GM19240 (cell line): Measurements from ENCODE around the gene NFATC1.
A peak's percentile ranks its signal among the peaks of the same experiment; 100 is the strongest.

Source experiments
- DNase-seq: peaks from one replicate; pipeline ENCODE4 v3.0.0; 2011; ENCODE audit warnings: low spot score; ENCODE audit not compliant: insufficient read length

Gene NFATC1

DNA sequence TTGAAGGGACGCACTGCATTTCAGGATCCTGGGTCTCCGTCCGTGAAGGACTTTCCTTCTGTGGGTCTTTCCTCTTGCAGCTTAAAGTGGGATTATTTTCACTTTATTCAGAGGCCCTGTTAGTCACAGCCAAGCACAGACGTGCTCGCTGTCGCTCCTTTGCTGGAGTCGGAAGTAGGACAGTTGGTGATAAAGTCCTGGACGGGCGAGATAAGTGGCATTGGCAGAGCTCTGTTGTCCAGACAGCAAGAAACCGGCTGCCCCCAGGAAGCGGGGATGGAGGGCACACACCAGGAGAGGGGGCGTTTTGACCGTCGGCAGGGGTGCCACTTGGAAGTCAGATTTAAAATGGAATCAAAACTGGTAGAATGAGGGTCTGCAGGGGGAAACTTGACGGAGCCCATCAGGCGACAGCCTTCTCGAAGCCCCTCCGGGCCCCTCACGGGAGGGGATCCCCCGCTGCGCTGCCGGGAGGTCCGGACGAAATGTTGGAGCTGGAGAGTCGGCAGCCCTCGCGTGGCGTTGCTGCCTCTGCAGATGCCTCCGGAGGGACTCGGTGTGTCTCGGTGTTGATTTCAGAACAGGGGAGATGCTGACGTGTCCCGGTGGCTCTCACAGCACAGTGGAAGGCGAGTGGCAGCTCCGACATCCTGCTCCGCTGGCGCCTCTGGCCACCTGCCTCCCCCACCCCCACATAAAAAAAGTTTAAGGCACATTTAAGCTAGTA lies 124.2 kb downstream of the NFATC1 start:
- DNase-seq: no peak

DNA sequence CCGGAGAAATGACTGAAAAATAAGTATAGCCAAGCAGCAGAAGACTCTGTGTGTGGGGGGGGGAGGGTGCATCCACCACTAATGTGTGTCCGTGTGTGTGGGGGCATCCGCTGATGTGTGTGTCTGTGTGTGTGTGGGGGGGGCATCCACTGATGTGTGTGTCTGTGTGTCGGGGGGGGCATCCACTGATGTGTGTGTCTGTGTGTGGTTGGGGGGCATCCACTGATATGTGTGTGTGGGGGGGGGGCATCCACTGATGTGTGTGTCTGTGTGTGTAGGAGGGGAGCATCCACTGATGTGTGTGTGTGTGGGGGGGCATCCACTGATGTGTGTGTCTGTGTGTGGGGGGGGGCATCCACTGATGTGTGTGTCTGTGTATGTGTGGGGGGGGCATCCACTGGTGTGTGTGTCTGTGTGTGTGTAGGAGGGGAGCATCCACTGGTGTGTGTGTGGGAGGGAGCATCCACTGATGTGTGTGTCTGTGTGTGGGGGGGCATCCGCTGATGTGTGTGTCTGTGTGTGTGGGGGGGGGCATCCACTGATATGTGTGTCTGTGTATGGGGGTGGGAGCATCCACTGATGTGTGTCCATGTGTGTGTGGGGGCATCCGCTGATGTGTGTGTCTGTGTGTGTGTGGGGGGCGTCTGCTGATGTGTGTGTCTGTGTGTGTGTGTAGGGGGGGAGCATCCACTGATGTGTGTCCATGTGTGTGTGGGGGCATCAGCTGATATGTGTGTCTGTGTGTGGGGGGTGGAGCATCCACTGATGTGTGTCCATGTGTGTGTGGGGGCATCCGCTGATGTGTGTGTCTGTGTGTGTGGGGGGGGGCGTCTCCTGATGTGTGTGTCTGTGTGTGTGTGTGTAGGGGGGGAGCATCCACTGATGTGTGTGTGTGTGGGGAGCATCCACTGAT lies 125.0 kb downstream of the NFATC1 start:
- no peak for DNase-seq

DNA sequence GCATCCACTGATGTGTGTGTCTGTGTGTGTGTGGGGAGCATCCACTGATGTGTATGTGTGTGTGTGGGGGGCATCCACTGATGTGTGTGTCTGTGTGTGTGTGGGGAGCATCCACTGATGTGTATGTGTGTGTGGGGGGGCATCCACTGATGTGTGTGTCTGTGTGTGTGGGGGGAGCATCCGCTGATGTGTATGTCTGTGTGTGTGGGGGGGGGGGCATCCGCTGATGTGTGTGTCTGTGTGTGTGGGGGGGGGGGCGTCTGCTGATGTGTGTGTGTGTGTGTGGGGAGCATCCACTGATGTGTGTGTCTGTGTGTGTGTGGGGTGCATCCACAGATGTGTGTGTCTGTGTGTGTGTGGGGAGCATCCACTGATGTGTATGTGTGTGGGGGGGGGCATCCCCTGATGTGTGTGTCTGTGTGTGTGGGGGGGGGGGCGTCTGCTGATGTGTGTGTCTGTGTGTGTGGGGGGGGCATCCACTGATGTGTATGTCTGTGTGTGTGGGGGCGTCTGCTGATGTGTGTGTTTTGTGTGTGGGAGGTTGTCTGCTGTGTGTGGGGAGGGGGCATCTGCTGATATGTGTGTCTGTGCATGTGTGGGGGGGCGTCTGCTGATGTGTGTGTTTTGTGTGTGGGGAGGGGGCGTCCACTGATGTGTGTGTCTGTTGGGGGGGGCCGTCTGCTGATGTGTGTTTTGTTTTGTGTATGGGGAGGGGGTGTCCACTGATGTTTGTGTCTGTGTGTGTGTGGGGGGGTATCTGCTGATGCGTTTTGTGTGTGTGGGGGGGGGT lies 125.9 kb downstream of the NFATC1 start:
- no peak for DNase-seq

DNA sequence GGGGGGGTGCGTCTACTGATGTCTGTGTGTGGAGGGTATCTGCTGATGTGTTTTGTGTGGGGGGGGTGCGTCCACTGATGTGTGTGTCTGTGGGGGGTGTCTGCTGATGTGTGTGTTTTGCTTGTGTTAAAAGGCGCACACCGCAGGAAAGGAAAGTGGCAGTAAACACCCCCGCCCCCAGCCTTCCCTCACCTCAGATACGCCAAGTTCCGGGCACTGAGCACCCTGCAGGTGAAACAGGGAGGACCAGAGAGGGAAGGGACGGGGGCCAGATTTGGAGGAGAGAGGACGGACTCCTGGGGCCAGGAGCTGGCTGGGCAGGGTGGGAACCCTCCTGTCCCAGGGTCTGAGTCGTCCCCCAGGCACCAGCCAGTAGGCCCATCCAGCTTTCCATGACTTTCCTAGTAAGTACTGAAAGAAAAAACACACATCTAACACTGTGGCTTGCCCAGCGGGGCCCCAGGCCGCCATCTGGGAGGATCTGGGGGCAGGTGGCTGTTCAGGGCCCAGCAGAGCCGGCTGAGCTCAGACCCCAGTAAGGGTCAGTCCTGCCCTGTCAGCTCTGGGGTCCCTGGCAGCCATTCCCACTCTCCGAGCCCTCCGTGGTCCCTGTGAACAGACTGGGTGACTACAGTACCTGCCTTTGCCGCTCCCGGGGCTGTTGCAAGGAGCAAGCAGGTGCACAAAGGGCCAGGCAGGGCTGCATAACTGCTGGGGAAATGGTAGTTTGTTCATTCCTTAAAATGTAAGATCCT lies 126.9 kb downstream of the NFATC1 start:
- no peak for DNase-seq

DNA sequence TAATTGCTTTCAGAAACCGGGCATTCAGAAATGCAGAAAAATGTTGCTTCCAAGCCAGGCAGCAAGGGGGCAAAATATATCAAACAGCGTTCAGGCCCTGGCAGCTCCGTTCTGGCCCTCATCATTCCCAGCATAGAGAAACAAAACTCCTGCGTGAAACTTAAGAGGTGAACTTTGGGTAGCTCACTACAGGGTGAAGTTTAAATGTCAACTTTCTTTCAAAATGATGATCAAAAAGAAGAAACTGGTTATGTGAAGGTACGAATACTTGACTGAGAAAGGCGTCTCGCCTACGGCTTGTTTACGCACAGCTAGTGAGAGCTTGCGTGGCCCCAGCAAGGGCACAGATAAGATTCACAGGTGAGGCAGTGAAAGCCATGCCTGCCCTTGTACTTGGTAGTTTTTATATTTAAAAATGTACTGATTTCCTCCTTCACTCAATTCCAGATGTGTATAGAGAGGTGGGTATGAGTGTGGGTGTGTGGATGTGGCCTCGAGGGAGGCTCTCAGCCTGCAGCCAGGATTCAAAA lies 127.5 kb downstream of the NFATC1 start:
- DNase-seq: no peak

DNA sequence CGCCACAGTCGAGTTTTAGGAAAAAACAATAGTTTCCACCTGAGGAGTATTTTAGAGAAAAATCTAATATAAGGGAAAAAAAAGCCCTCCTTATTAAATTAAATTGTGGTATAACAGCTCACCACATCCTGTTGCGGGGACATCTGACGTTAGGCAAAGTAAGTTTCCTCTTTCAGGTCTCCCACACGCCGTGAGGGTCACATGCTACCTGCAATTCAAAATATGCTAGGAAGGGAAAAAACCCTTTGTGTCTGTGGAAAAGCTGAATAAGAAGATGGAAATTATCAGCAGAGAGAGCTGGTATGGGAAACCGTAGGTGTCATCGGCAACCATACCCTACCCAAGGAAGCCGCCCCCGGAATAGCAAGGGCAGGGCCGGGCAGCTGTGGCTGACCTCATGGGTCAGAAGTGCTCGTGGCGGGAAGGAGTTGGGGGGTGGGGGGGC lies 128.0 kb downstream of the NFATC1 start:
- DNase-seq: peak; percentile 52

DNA sequence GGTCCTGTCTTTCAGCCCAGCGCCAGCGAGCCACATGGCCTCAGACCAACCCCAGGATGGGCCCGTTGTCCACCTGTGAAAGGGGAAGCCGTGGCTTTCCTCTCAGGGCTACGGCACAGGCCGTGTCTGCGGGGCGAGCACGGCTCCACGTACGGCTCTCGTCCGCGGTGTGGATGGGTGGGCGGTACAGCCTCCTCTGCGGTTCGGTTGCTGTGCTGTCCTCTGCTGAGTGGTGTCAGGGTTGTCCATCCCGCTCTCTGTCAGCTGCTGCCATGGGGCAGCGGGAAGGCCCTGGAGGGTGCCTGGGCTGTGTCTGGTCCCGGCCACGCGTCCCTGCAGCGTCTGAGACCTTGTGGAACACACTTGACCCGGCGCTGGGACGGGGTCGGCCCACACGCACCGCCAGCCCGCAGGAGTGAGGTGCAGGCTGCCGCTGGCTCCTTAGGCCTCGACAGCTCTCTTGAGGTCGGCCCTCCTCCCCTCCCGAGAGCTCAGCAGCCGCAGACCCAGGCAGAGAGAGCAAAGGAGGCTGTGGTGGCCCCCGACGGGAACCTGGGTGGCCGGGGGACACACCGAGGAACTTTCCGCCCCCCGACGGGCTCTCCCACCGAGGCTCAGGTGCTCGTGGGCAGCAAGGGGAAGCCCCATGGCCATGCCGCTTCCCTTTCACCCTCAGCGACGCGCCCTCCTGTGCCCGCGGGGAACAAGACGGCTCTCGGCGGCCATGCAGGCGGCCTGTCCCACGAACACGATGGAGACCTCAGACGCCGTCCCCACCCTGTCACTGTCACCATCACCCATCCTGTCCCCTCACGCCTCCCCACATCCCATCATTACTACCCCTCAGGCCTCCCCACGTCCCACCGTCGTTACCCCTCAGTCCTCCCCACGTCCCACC lies 128.7 kb downstream of the NFATC1 start:
- DNase-seq: no peak

DNA sequence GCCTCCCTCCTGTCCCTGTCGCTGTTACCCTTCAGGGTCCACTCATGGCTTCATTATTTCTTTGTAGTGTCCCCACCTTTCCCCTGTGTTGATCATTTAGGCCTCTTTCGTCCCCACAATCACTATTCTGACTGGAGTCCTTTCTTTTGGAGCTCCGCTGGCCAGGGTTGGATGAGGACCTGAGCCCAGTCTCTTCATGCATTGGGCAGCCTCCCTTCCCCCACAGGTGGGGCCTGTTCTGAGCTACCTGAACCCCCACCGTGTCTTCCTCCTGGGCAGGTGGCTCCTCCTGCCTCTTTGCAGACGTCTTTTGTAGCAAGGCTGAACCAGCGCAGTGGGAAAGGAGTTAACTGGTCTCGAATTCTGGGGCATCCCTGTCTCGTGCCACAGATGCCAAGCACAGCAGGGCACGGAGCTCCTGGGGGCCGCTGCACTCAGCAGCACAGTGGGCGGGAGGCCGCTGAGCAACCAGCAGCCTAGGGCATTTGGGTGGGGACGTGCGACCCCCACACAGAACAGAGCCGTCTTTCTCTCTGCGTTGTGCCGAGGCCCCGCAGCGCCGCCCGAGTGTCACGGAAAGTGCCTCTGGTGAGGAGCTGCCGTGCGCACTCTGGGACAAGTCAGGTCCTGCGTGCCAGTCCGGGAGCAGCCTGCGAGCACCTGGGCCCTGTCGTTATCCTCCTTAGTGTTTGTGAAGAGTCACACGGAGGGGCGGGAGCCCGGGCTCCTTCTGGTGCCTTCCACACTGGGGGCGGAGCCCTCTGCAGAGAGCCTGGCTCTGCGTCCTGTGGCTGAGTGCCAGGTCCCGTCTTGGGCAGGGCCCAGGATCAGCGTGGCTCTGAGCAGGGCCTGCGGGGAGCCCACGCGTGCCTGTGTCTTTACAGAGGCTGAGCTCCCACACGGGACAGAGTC lies 130.1 kb downstream of the NFATC1 start:
- no peak for DNase-seq

DNA sequence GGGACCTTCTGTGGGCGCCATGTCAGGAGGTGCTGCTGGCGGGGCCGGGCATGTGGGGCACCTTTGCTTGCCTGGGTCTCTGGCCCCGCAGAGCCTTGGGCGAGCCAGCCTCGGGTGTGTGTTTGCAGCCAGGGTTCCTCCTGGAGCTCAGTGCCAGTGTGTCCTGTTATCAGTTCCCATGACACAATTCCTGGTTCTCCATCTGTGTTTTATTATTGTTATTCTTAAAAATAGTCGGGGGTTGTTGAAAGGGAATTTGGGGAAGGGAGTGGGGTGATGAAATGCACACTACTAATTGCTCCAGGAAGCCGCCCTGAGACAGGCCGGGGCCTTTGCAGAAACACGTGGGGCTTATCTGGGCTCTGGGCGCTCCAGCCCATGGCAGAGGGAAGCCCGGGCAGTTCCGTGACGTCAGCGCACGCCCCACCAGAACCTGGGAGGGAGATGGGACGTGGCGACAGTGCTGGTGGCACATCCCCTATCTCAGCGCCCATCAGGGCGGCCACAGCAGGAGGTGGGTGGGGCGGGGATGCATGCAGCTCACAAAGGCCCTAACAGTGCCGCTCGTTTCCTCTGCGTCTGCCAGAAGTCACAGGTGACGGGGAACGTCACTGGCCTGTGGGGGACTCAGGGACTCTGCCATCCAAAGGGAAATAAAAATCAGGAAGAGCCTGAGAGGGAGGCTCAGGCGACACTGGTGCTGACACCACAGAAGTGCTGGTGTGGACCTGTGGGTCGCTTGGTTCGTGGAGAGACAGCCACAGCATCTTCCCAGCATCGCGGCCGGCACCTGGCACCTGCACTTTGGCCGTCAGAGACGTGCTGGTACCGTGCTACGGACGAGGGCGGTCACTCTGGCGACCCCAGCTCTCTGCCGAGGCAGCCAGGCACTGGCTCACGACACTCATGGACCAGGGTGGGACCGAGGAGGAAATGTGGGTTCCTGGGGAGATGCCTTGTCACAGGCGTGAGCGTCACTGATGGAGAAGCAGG lies 131.0 kb downstream of the NFATC1 start:
- DNase-seq: no peak

DNA sequence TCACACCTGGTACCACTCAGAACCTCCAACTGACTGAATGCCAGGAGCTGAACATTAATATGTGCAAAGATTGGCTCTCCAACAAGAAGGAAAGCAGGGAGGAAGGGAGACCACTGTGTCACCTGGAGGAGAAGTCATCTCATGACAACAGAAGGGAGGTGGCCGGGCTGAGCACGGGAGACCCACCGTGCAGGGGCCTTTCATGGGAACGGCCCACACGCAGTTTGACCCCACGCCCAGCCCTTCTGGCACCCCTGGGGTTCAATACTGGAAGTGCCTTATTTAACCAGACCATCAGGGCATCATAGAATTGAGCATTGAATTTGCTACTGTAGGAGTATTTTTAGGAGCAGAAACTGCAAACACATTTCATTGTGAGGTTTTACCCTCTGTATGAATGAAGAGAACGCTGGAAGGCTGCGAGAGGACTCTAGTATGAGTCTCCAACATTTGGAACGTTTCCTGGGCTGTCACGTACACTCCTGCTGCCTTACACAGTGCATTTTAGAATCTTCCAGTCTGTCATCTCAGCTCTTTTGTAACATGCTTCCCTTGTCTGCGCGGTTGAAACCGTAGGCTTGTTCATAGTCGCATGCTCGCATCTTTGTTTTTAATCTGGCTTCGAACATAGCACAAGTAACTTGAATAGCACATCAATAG lies 132.1 kb downstream of the NFATC1 start:
- no peak for DNase-seq

DNA sequence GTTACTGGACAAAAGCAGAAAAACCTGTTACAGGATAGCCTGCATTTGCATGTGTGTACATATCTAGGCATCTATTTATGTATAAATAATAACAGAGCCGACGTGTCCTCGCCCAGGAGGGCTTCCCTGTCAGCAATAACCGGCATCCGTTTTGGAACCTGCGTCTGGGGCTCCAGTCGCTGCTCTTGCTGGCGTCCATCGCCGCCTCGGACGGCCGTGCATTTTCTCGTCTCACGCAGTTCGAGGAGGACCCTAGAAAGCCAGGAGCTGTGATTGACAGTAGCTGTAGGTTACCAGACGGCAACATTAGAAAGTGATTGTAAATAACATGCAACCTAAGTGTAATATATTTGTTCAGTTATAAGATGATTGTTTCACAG lies 132.6 kb downstream of the NFATC1 start:
- DNase-seq: no peak

DNA sequence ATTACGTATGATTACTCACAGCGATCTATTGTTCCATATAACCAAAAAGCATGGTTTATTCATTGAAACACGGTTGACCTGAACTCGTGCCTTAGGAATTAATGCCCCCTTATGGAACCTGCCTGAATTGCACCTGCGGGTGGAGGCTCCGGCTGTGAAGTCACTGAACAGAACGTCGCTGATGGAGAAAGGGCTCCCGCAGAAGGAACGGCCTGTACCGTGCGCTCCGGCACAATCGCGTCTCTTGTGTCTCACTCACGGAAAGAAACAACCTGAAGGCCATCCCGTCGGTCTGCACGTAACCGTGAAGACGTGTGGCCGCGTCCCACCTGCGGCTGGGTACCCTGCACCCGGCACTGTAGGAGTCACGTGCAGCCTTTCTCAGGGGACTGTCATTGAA lies 133.1 kb downstream of the NFATC1 start:
- peak; percentile 76 for DNase-seq

DNA sequence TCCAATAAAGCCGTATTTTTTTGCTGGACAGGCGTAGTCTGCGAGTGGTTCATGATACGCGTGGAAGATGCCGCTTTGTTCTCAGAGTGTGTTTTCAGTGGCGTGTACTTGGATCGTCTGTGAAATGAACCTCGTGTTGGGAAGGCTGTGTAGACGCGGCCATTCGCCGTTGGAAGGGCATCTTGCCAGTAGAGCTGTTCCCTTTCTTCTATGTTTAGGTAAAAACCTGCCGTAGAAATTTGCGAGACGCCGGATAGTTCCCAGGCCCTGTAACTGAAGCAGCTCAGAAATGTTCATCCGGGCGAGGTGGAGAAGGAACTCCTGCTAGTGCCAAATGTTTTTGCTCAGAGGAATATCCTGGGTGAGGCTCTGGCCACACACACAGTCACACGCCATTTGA lies 133.6 kb downstream of the NFATC1 start:
- DNase-seq: no peak

DNA sequence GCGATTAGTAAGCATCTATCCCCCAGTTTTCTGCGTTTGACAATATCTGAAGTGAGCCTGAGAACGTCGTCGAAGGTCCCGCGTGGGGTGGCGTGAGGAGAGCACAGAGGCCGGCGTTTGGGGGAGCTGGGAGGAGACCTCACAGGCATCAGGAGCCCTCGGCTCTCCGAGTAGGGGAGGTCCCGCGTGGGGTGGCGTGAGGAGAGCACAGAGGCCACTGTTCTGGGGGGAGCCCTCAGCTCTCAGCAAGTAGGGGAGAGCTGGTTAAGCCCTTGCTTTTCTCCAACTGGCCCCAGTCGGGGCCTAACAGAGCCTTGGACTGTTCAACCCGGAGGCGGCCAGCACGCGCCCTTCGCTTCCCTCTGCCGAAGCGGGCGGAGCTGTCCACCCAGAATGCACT lies 134.3 kb downstream of the NFATC1 start:
- DNase-seq: no peak

DNA sequence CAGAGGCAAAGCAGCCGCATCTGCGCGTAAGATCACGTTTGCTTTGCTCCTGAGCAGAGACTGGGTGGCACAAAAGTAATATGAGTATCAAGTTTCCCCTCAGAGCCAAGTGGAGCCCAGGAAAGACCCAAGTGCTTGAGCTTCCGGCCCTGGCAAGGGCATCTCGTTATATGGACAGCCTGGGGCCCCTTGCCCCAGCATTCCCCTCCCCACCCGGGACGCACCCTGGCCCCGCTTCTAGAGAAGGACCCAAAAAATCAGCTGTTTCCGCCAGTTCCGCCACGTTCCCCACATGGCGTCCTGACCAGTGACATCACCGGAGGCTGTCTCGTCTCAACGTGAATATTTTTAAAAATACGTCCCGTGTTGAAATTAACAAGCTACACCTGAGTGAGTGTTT lies 135.1 kb downstream of the NFATC1 start:
- no peak for DNase-seq

DNA sequence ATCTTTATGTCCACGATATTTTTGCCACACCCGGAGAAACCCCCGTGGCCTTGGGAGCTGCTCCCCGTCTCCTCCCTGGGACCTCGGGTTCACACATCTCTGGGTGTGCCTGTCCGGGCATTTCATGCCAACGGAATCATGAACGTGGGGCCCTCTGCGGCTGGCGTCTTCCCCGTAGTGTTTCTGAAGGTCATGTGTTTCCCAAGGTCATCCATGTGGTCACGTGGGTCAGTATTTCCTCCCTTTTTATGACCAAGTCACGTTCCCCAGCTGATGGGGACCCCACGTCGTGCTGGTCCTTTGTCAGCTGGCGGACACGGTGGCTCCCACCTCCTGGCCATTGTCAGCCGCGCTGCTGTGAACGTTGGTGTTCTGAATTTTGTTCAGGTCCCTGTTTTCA lies 135.7 kb downstream of the NFATC1 start:
- no peak for DNase-seq

DNA sequence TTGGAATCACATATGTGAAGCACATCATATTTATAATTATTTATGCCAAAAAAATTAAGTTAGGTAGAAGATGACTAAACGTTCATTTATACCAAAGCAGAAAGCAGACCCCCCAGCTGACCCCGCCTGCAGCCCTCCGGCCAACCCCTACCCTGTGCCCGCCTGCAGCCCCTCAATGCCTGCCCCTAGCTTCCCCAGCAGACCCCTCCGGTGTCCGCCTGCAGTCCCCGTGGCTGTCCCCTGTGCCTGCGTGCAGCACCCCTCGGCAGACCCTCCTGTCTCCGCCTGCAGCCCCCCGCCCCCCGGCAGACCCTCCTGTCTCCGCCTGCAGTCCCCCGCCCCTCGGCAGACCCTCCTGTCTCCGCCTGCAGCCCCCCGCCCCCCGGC lies 136.2 kb downstream of the NFATC1 start:
- DNase-seq: no peak
